ENCODE results near the gene KCNJ14. TPM values are rescaled to one million over a fixed set of nuclear protein-coding genes. Genes with fewer than 3 reads are reported as not detected.

The KCNJ14 gene
- polyA plus RNA-seq, 3 donors, result 0.09 to 0.56 TPM; not detected in 1

- Mint-ChIP-seq H3K27me3 (ENCODE audit: low read depth in 3 of 3) (peaks cover 5 to 32% (median 20%) of the 10 kb centered on the region in 3 donors), H3K4me3 (no peak overlapping the region), H3K27ac (no peak overlapping the region), H3K9me3 (peaks cover 0 to 9% (median 6%) of the 10 kb centered on the region in 7 donors), H3K4me1 (peaks cover 11% of the 10 kb centered on the region), H3K36me3 (peaks cover 0 to 5% of the 10 kb centered on the region in 2 donors)
- peak; percentile 27 to 39 (median 34) for DNase-seq
- H3K4me2 ChIP-seq (replicated peaks; ENCODE audit: extremely low read depth, low read length, poor library complexity, severe bottlenecking), result peak overlapping the region; percentile 99
- H3K36me3 ChIP-seq (replicated peaks in 1 of 2; ENCODE audit: control insufficient read depth in 1 of 2, insufficient read depth in 2 of 2, low read length in 2 of 2), result no peaks in the 10 kb centered on the region
- TF ChIP-seq, protein P1, sequence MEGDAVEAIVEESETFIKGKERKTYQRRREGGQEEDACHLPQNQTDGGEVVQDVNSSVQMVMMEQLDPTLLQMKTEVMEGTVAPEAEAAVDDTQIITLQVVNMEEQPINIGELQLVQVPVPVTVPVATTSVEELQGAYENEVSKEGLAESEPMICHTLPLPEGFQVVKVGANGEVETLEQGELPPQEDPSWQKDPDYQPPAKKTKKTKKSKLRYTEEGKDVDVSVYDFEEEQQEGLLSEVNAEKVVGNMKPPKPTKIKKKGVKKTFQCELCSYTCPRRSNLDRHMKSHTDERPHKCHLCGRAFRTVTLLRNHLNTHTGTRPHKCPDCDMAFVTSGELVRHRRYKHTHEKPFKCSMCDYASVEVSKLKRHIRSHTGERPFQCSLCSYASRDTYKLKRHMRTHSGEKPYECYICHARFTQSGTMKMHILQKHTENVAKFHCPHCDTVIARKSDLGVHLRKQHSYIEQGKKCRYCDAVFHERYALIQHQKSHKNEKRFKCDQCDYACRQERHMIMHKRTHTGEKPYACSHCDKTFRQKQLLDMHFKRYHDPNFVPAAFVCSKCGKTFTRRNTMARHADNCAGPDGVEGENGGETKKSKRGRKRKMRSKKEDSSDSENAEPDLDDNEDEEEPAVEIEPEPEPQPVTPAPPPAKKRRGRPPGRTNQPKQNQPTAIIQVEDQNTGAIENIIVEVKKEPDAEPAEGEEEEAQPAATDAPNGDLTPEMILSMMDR (IDR thresholded peaks at IDR 0.05), result no peak
- H3K9ac ChIP-seq (ENCODE audit: insufficient read depth, low read length, poor library complexity, severe bottlenecking), result no peak overlapping the region
- H2AFZ ChIP-seq (ENCODE audit: insufficient read depth, low read depth, low read length, poor library complexity, severe bottlenecking), result peak overlapping the region; percentile 97
- no peaks in the 10 kb centered on the region for H4K20me1 ChIP-seq (ENCODE audit: insufficient read depth, low read length)
- H3K9me3 ChIP-seq (replicated peaks in 1 of 2; ENCODE audit: control insufficient read depth in 1 of 2, insufficient read depth in 1 of 2, low read length in 2 of 2), result peaks cover 4 to 11% of the 10 kb centered on the region in 2 donors
- H3K4me3 ChIP-seq (replicated peaks in 1 of 3; ENCODE audit: low read depth in 2 of 3, low read length in 3 of 3), result peak overlapping the region in 2 of 3 experiments; percentile 72 to 92
- H3K4me1 ChIP-seq (ENCODE audit: control insufficient read depth in 1 of 2, insufficient read depth in 2 of 2, low read length in 2 of 2), result peaks cover 11 to 19% of the 10 kb centered on the region in 2 donors
- no peak overlapping the region for H3K27ac ChIP-seq (ENCODE audit: low read depth in 1 of 2, low read length in 2 of 2)
- no peaks in the 10 kb centered on the region for H3K79me2 ChIP-seq (ENCODE audit: insufficient read depth, low read length)
- 40% methylated on average over 11 of the region's 19 CpGs for WGBS (ENCODE audit: insufficient coverage)
- intact Hi-C loops (cut with micrococcal nuclease), result no loop called here
- peaks cover 20 to 37% of the 10 kb centered on the region in 2 donors for H3K27me3 ChIP-seq (ENCODE audit: control insufficient read depth in 2 of 2, insufficient read depth in 2 of 2, low read length in 2 of 2)
These were observed 57.3 kb downstream of the KCNJ14 start for GRCh38 chr19:48512504-48513288.

DNA sequence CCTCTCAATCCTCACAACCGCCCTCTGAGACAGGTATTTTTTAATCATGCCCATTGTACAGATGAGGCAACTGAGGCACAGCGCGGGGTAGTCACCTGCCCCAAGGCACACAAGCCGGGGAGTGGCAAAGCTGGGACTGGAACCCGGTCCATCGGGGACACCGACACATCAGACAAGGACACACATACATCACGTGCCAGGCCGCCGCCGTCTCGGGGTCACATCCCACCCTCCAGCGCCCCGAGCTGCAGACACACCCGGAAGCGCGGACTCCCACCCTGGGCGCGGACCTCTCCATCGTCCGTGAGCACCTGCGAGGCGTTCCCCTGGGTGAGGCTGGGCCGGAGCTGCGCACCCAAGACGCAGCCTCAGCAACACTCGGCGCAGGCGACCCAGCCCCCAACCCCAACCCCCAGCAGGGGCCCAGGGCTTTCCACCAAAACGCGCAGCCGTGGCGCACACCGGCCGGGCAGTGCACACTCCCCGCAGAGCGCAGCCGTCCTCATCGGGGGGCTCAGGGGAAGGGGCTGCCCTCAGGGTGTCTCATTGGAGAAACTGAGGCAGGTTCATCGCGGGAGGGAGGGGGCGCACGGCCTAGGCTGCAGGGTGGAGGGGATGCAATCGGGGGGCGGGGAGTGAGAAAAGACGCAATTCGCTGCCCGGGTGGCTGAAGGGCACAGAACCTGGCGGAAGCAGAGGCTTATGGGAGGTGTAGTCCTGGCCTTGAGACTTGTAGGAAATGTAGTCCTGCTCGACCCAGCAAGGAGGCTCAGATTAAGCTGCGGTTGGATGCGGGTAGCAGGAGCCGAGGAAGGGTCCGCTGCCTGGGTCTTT is 58.1 kb downstream of the KCNJ14 start:
- Histone ChIP-seq H4K20me1 (ENCODE audit: insufficient read depth, low read length) (no peaks in the 10 kb centered on the region), H3K36me3 (replicated peaks in 1 of 2; ENCODE audit: control insufficient read depth in 1 of 2, insufficient read depth in 2 of 2, low read length in 2 of 2) (no peaks in the 10 kb centered on the region), H3K9me3 (replicated peaks in 1 of 2; ENCODE audit: control insufficient read depth in 1 of 2, insufficient read depth in 1 of 2, low read length in 2 of 2) (peaks cover 4 to 11% of the 10 kb centered on the region in 2 donors), H3K27ac (ENCODE audit: low read depth in 1 of 2, low read length in 2 of 2) (no peak overlapping the region), H3K4me3 (replicated peaks in 1 of 3; ENCODE audit: low read depth in 2 of 3, low read length in 3 of 3) (peak overlapping the region; percentile 72 to 92 (median 75)), H3K9ac (ENCODE audit: insufficient read depth, low read length, poor library complexity, severe bottlenecking) (peak overlapping the region; percentile 54), H3K79me2 (ENCODE audit: insufficient read depth, low read length) (no peaks in the 10 kb centered on the region), H3K4me1 (ENCODE audit: control insufficient read depth in 1 of 2, insufficient read depth in 2 of 2, low read length in 2 of 2) (peaks cover 11 to 19% of the 10 kb centered on the region in 2 donors), H3K27me3 (ENCODE audit: control insufficient read depth in 2 of 2, insufficient read depth in 2 of 2, low read length in 2 of 2) (peaks cover 20 to 37% of the 10 kb centered on the region in 2 donors), H2AFZ (ENCODE audit: insufficient read depth, low read depth, low read length, poor library complexity, severe bottlenecking) (peak overlapping the region; percentile 97), H3K4me2 (replicated peaks; ENCODE audit: extremely low read depth, low read length, poor library complexity, severe bottlenecking) (peak overlapping the region; percentile 99)
- H3K27ac Mint-ChIP-seq, result peak overlapping the region in 2 of 7 donors; percentile 41 to 57
- peaks cover 5 to 31% (median 19%) of the 10 kb centered on the region in 3 donors for H3K27me3 Mint-ChIP-seq (ENCODE audit: low read depth in 3 of 3)
- no peak overlapping the region for H3K4me3 Mint-ChIP-seq
- 2% methylated on average over 50 of the region's 54 CpGs for WGBS (ENCODE audit: insufficient coverage)
- TF ChIP-seq, protein P1 (IDR thresholded peaks at IDR 0.05), result no peak
- peaks cover 0 to 9% (median 6%) of the 10 kb centered on the region in 7 donors for H3K9me3 Mint-ChIP-seq
- H3K36me3 Mint-ChIP-seq, result peaks cover 0 to 5% of the 10 kb centered on the region in 2 donors
- H3K4me1 Mint-ChIP-seq, result peaks cover 11% of the 10 kb centered on the region
- intact Hi-C loops (cut with micrococcal nuclease), result no loop called here
- DNase-seq, result peak; percentile 33 to 50 (median 42)
